H9 (cell line): ENCODE data around the gene WFDC12. TPM values are rescaled to one million over a fixed set of nuclear protein-coding genes. Genes with fewer than 3 reads are reported as not detected.
"Not testable (repeated sequence)": the region's sequence is repeated elsewhere in the genome, so short reads cannot be mapped to it uniquely, and the experiment has no call there.

ENCODE experiments used
- DNase-seq: peaks from one replicate; pipeline ENCODE4 v3.0.0-alpha.2; 2017
- H2AFZ ChIP-seq: one replicate; pipeline ENCODE4 v1.6.1; 2013; ENCODE audit warnings: mild to moderate bottlenecking, low read length, control low read depth, moderate library complexity
- H2AK5ac ChIP-seq: 2 replicates; pipeline ENCODE4 v1.6.1; 2013; ENCODE audit warnings: low read length, control low read depth, mixed read lengths; ENCODE audit not compliant: insufficient read length
- H2BK120ac ChIP-seq: one replicate; pipeline ENCODE4 v1.6.1; 2013; ENCODE audit warnings: low read depth, mild to moderate bottlenecking, low read length, control low read depth, inconsistent platforms; ENCODE audit not compliant: poor library complexity, severe bottlenecking
- H2BK12ac ChIP-seq: 2 replicates; pipeline ENCODE4 v1.6.1; 2013; ENCODE audit warnings: low read length, control low read depth, mixed read lengths, low read depth; ENCODE audit not compliant: insufficient read length
- H2BK15ac ChIP-seq: 2 replicates; pipeline ENCODE4 v1.6.1; 2013; ENCODE audit warnings: low read depth, low read length, control low read depth
- H2BK20ac ChIP-seq: one replicate; pipeline ENCODE4 v1.6.1; 2013; ENCODE audit warnings: low read depth, mild to moderate bottlenecking, low read length, control low read depth, inconsistent platforms; ENCODE audit not compliant: poor library complexity, severe bottlenecking
- H2BK5ac ChIP-seq: 2 replicates; pipeline ENCODE4 v1.6.1; 2013; ENCODE audit warnings: low read length, control low read depth, mixed read lengths; ENCODE audit not compliant: insufficient read length
- H3K14ac ChIP-seq: 2 replicates; pipeline ENCODE4 v1.6.1; 2013; ENCODE audit warnings: low read length, control low read depth; ENCODE audit not compliant: insufficient read depth
- H3K18ac ChIP-seq: 2 replicates; pipeline ENCODE4 v1.6.1; 2013; ENCODE audit warnings: low read depth, mild to moderate bottlenecking, mixed read lengths, low read length, control low read depth; ENCODE audit not compliant: insufficient read length
- H3K23ac ChIP-seq: 2 replicates; pipeline ENCODE4 v1.6.1; 2013; ENCODE audit warnings: low read length, control low read depth, mixed read lengths, low read depth; ENCODE audit not compliant: insufficient read length
- H3K23me2 ChIP-seq: 2 replicates; pipeline ENCODE4 v1.6.1; 2013; ENCODE audit warnings: low read depth, mild to moderate bottlenecking, mixed read lengths, low read length, control low read depth; ENCODE audit not compliant: insufficient read length, poor library complexity, severe bottlenecking
- H3K27ac ChIP-seq: 2 replicates; pipeline ENCODE4 v1.5.1; 2013; ENCODE audit warnings: low read length, control low read depth, mixed read lengths, low read depth; ENCODE audit not compliant: insufficient read length
- H3K27me3 ChIP-seq: 2 replicates; pipeline ENCODE4 v1.6.1; 2013; ENCODE audit warnings: low read length, control low read depth, inconsistent platforms; ENCODE audit not compliant: insufficient read depth
- H3K4ac ChIP-seq: 2 replicates; pipeline ENCODE4 v1.6.1; 2013; ENCODE audit warnings: low read depth, mild to moderate bottlenecking, control low read depth, inconsistent platforms, low read length, moderate library complexity
- H3K4me1 ChIP-seq: 2 replicates; pipeline ENCODE4 v1.6.1; 2013; ENCODE audit warnings: low read length, control low read depth, inconsistent platforms; ENCODE audit not compliant: insufficient read depth
- H3K4me2 ChIP-seq: 2 replicates; pipeline ENCODE4 v1.6.1; 2013; ENCODE audit warnings: low read length, control low read depth, mixed read lengths; ENCODE audit not compliant: insufficient read length, insufficient read depth
- H3K56ac ChIP-seq: 2 replicates; pipeline ENCODE4 v1.6.1; 2013; ENCODE audit warnings: low read depth, mild to moderate bottlenecking, mixed read lengths, low read length, control low read depth; ENCODE audit not compliant: insufficient read length
- H3K79me1 ChIP-seq: 2 replicates; pipeline ENCODE4 v1.6.1; 2013; ENCODE audit warnings: low read depth, mild to moderate bottlenecking, moderate library complexity, low read length, control low read depth, inconsistent platforms; ENCODE audit not compliant: insufficient read depth, poor library complexity, severe bottlenecking
- H3K79me2 ChIP-seq: 2 replicates; pipeline ENCODE4 v1.6.1; 2013; ENCODE audit warnings: low read length, control low read depth, inconsistent platforms; ENCODE audit not compliant: insufficient read depth
- H3K9ac ChIP-seq: 2 replicates; pipeline ENCODE4 v1.6.1; 2013; ENCODE audit warnings: low read length, control low read depth, mixed read lengths; ENCODE audit not compliant: insufficient read length; ENCODE audit errors: extremely low read depth
- H3K9me3 ChIP-seq: one replicate; pipeline ENCODE4 v1.6.1; 2013; ENCODE audit warnings: low read depth, low read length, inconsistent platforms; ENCODE audit not compliant: control insufficient read depth
- H3T11ph ChIP-seq: one replicate; pipeline ENCODE4 v1.6.1; 2013; ENCODE audit warnings: mild to moderate bottlenecking, low read length, control low read depth, inconsistent platforms
- H4K20me1 ChIP-seq: one replicate; pipeline ENCODE4 v1.6.1; 2013; ENCODE audit not compliant: control insufficient read depth, insufficient read length, insufficient read depth
- H4K5ac ChIP-seq: 2 replicates; pipeline ENCODE4 v1.6.1; 2013; ENCODE audit warnings: low read depth, mild to moderate bottlenecking, mixed read lengths, low read length, control low read depth; ENCODE audit not compliant: insufficient read length
- H4K8ac ChIP-seq: replicated peaks from 2 replicates; pipeline ENCODE4 v1.6.1; 2013; ENCODE audit warnings: low read length, control low read depth, mixed read lengths, low read depth; ENCODE audit not compliant: insufficient read length
- H4K91ac ChIP-seq: 2 replicates; pipeline ENCODE4 v1.6.1; 2013; ENCODE audit warnings: low read depth, mild to moderate bottlenecking, moderate library complexity, mixed read lengths, low read length, control low read depth; ENCODE audit not compliant: insufficient read length
- H3K27ac Mint-ChIP-seq, 3 experiments: 2 replicates in 2 of 3; 3 replicates in 1 of 3; pipeline ENCODE4 v1.8.0; 2020 to 2021; ENCODE audit warnings: mixed read lengths in 3 of 3, mild to moderate bottlenecking in 1 of 3, moderate library complexity in 1 of 3
- H3K27me3 Mint-ChIP-seq: 2 replicates; pipeline ENCODE4 v1.8.0; 2021; ENCODE audit warnings: low read depth, mild to moderate bottlenecking, moderate library complexity, mixed read lengths
- H3K36me3 Mint-ChIP-seq, 3 experiments: 2 replicates in 2 of 3; 3 replicates in 1 of 3; pipeline ENCODE4 v1.8.0; 2020 to 2021; ENCODE audit warnings: low read depth in 3 of 3, mixed read lengths in 3 of 3; ENCODE audit not compliant: insufficient read depth in 1 of 3
- H3K4me1 Mint-ChIP-seq, 2 experiments: 2 replicates each; pipeline ENCODE4 v1.8.0; 2020; ENCODE audit warnings: mixed read lengths in 2 of 2
- H3K4me3 Mint-ChIP-seq, 2 experiments: 2 replicates in 1 of 2; 3 replicates in 1 of 2; pipeline ENCODE4 v1.8.0; 2020 to 2021; ENCODE audit warnings: mild to moderate bottlenecking in 2 of 2, mixed read lengths in 2 of 2, moderate library complexity in 1 of 2
- H3K9me3 Mint-ChIP-seq, 2 experiments: 2 replicates in 1 of 2; 3 replicates in 1 of 2; pipeline ENCODE4 v1.8.0; 2020; ENCODE audit warnings: mild to moderate bottlenecking in 2 of 2, mixed read lengths in 2 of 2, moderate library complexity in 1 of 2
- WGBS: extraction: QIAGEN DNeasy Blood & Tissue Kit; methylation state at CpG from one replicate; pipeline ENCODE4 v1.1.7; 2013; ENCODE audit warnings: missing lambda C conversion rate, low lambda C conversion rate, mixed read lengths; ENCODE audit not compliant: insufficient read length; ENCODE audit errors: extremely low coverage; 5-methylcytosine and 5-hydroxymethylcytosine counted together
- total RNA-seq: library from RNA; stranded (reverse); gene quantifications from 2 replicates; pipeline ENCODE4 v1.2.1, GENCODE V29; 2021
- TF ChIP-seq, protein P1 (sequence below): fragments of 200-600 bp; sonication (generic); conservative IDR thresholded peaks from 3 replicates; pipeline ENCODE4 v1.8.0; 2021; ENCODE audit warnings: antibody characterized with exemption, mild to moderate bottlenecking

The WFDC12 gene
- total RNA-seq, 1 experiment from 2014 or later = not detected

DNA sequence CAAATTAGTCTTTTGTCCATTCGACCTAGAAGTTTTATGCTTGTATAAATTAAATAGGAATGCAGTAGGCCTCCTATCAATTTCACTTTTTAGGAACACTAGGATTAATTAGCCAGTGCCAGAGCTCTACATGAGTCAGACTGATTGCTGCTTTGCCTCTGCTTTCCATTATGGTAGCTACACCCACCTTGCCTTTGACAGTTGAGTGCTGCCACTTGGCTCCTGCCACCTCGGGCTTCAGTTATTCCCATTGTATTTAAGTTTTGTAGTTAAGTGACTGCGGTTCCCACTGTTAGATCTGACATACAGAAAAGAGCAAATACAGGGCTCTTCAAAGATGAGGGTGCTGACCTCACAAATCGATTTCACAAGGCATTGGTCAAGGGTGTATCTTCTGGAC is 16.6 kb upstream of the WFDC12 start:
- Histone ChIP-seq H3K79me1 (no peaks in the 10 kb centered on the region), H2BK5ac (no peak overlapping the region), H3K14ac (no peak overlapping the region), H3K56ac (no peak overlapping the region), H2BK20ac (no peak overlapping the region), H2BK120ac (no peak overlapping the region), H3K4me2 (no peak overlapping the region), H2AK5ac (no peak overlapping the region), H2AFZ (no peak overlapping the region), H3K79me2 (no peaks in the 10 kb centered on the region), H3K4ac (no peak overlapping the region), H3T11ph (no peak overlapping the region), H3K18ac (no peak overlapping the region), H4K20me1 (no peaks in the 10 kb centered on the region), H2BK12ac (no peak overlapping the region), H4K8ac (no peak overlapping the region), H3K9me3 (no peaks in the 10 kb centered on the region), H3K23me2 (no peaks in the 10 kb centered on the region), H2BK15ac (no peak overlapping the region), H4K5ac (no peak overlapping the region), H3K23ac (no peak overlapping the region), H3K27ac (no peak overlapping the region), H4K91ac (no peak overlapping the region), H3K4me1 (no peaks in the 10 kb centered on the region), H3K9ac (no peak overlapping the region), H3K27me3 (no peaks in the 10 kb centered on the region)
- DNase-seq = no peak
- TF ChIP-seq, protein P1, sequence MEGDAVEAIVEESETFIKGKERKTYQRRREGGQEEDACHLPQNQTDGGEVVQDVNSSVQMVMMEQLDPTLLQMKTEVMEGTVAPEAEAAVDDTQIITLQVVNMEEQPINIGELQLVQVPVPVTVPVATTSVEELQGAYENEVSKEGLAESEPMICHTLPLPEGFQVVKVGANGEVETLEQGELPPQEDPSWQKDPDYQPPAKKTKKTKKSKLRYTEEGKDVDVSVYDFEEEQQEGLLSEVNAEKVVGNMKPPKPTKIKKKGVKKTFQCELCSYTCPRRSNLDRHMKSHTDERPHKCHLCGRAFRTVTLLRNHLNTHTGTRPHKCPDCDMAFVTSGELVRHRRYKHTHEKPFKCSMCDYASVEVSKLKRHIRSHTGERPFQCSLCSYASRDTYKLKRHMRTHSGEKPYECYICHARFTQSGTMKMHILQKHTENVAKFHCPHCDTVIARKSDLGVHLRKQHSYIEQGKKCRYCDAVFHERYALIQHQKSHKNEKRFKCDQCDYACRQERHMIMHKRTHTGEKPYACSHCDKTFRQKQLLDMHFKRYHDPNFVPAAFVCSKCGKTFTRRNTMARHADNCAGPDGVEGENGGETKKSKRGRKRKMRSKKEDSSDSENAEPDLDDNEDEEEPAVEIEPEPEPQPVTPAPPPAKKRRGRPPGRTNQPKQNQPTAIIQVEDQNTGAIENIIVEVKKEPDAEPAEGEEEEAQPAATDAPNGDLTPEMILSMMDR = no peak
- Mint-ChIP-seq H3K27ac (no peak overlapping the region), H3K27me3 (peaks cover 38% of the 10 kb centered on the region), H3K4me3 (no peak overlapping the region), H3K9me3 (no peaks in the 10 kb centered on the region), H3K4me1 (no peaks in the 10 kb centered on the region), H3K36me3 (no peaks in the 10 kb centered on the region)
- WGBS = no CpG with 5 or more reads among the region's 4 CpGs

DNA sequence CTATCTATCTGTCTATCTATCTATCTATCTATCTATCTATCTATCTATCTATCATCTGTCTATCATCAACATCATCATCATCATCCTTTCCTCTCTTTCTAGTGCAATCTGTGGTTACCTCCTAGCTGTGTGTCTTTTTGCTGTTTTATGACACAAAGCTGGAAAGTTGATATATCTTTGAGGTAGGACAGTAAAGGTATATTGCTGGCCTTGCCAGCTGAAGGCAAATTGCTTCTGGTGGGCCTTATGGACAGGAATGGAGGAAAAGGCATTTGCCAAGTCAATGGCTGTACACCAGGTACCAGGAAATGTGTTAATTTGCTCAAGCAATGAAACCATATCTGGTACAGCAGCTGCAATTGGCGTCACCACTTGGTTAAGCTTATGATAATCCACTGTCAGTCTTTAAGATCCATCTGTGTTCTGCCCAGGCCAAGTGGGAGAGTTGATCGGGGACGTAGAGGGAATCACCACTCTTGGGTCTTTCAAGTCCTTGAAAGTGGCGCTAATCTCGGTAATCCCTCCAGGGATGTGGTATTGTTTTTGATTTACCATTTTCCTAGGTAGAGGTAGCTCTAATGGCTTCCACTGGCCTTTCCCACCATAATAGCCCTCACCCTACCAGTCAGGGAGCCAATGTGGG is 15.6 kb upstream of the WFDC12 start:
- not testable (repeated sequence) for DNase-seq, H3K79me1 ChIP-seq, H3K9ac ChIP-seq, H3K27ac ChIP-seq, H2BK120ac ChIP-seq, H3K23ac ChIP-seq, H3K4me1 Mint-ChIP-seq, H4K5ac ChIP-seq, H2BK20ac ChIP-seq, H2BK5ac ChIP-seq, H3K4ac ChIP-seq, H2AFZ ChIP-seq, H2BK15ac ChIP-seq, H3K4me2 ChIP-seq, H3K18ac ChIP-seq, H3K23me2 ChIP-seq, H3K27me3 ChIP-seq, H3K9me3 Mint-ChIP-seq, H3K27ac Mint-ChIP-seq, H3K4me1 ChIP-seq, H3K56ac ChIP-seq, H3K79me2 ChIP-seq, H4K20me1 ChIP-seq, H4K8ac ChIP-seq, H3K9me3 ChIP-seq, H3K4me3 Mint-ChIP-seq, H3K36me3 Mint-ChIP-seq, H2BK12ac ChIP-seq, H4K91ac ChIP-seq, H3K14ac ChIP-seq, H3T11ph ChIP-seq, H2AK5ac ChIP-seq
- WGBS = no CpG with 5 or more reads among the region's 5 CpGs
- H3K27me3 Mint-ChIP-seq = peaks cover 28% of the 10 kb centered on the region
